ENCODE results near the gene RAD51AP1. TPM values are rescaled to one million over a fixed set of nuclear protein-coding genes. Genes with fewer than 3 reads are reported as not detected.

The RAD51AP1 gene
- total RNA-seq, 4 donors from 2014 or later = 0.67 to 10.2 (median 3.1) TPM

- 90% methylated on average over 2 of the region's 2 CpGs for WGBS, 2 donors
- peaks cover 11 to 12% of the 10 kb centered on the region in 2 donors for H3K4me1 ChIP-seq
- no peaks in the 10 kb centered on the region for H3K36me3 ChIP-seq
- no peak for DNase-seq
- H3K4me3 ChIP-seq (replicated peaks in 1 of 3) = no peak overlapping the region
- H3K27me3 ChIP-seq = no peaks in the 10 kb centered on the region
- H3K9me3 ChIP-seq = no peaks in the 10 kb centered on the region
- H3K27ac ChIP-seq = no peak overlapping the region
- intact Hi-C loops (cut with DNase I) = no loop called here
- TF ChIP-seq POLR2A (IDR thresholded peaks at IDR 0.05) = no peak
- no peak for TF ChIP-seq CTCF (IDR thresholded peaks at IDR 0.05)
Measured at GRCh38 chr12:4566474-4566873, 27.8 kb downstream of the RAD51AP1 start.

- TF ChIP-seq CTCF (IDR thresholded peaks at IDR 0.05) = no peak
- TF ChIP-seq POLR2A (IDR thresholded peaks at IDR 0.05) = no peak
- no peak overlapping the region for H3K4me3 ChIP-seq (replicated peaks in 1 of 3)
- no peaks in the 10 kb centered on the region for H3K9me3 ChIP-seq
- WGBS, 2 donors = 72 to 76% methylated on average over 3 of the region's 3 CpGs
- H3K27me3 ChIP-seq = no peaks in the 10 kb centered on the region
- intact Hi-C loops (cut with DNase I) = no loop called here
- no peaks in the 10 kb centered on the region for H3K36me3 ChIP-seq
- peaks cover 10 to 13% of the 10 kb centered on the region in 2 donors for H3K4me1 ChIP-seq
- H3K27ac ChIP-seq = no peak overlapping the region
- no peak for DNase-seq
Measured at GRCh38 chr12:4567073-4567881, 28.6 kb downstream of the RAD51AP1 start.

GRCh38 chr12:4569261-4569660 is 30.6 kb downstream of the RAD51AP1 start:
- TF ChIP-seq CTCF (IDR thresholded peaks at IDR 0.05) (no peak), POLR2A (IDR thresholded peaks at IDR 0.05) (no peak)
- no peaks in the 10 kb centered on the region for H3K36me3 ChIP-seq
- no peak overlapping the region for H3K27ac ChIP-seq
- H3K4me1 ChIP-seq = peaks cover 6% of the 10 kb centered on the region in 2 donors
- 90 to 93% methylated on average over 4 of the region's 4 CpGs for WGBS, 2 donors
- H3K27me3 ChIP-seq = no peaks in the 10 kb centered on the region
- intact Hi-C loops (cut with DNase I) = no loop called here
- H3K9me3 ChIP-seq = no peaks in the 10 kb centered on the region
- DNase-seq = no peak
- H3K4me3 ChIP-seq (replicated peaks in 1 of 3) = no peak overlapping the region

GRCh38 chr12:4572680-4573079 is 34.0 kb downstream of the RAD51AP1 start:
- DNase-seq = no peak
- Histone ChIP-seq H3K4me1 (peaks cover 6% of the 10 kb centered on the region in 2 donors), H3K4me3 (replicated peaks in 1 of 3) (no peak overlapping the region), H3K9me3 (no peaks in the 10 kb centered on the region), H3K36me3 (no peaks in the 10 kb centered on the region), H3K27me3 (no peaks in the 10 kb centered on the region), H3K27ac (no peak overlapping the region)
- TF ChIP-seq POLR2A (IDR thresholded peaks at IDR 0.05) = no peak
- no peak for TF ChIP-seq CTCF (IDR thresholded peaks at IDR 0.05)
- intact Hi-C loops (cut with DNase I) = no loop called here
- 74 to 79% methylated on average over 7 of the region's 7 CpGs for WGBS, 2 donors

GRCh38 chr12:4579305-4580102 is 40.8 kb downstream of the RAD51AP1 start:
- 28% methylated on average over 8 of the region's 8 CpGs for WGBS, 2 donors
- TF ChIP-seq CTCF (IDR thresholded peaks at IDR 0.05) (peak in 4 of 6 experiments; percentile 30 to 55 (median 46)), POLR2A (IDR thresholded peaks at IDR 0.05) (no peak)
- H3K27ac ChIP-seq = peak overlapping the region in 2 of 3 donors; percentile 51 to 56

More at GRCh38 chr12:4579305-4580102, 40.8 kb downstream of the RAD51AP1 start:
- Histone ChIP-seq H3K9me3 (no peaks in the 10 kb centered on the region), H3K4me3 (replicated peaks in 1 of 3) (no peak overlapping the region), H3K36me3 (no peaks in the 10 kb centered on the region), H3K4me1 (peaks cover 33 to 40% of the 10 kb centered on the region in 2 donors), H3K27me3 (no peaks in the 10 kb centered on the region)
- peak; percentile 51 to 65 for DNase-seq
- intact Hi-C loops (cut with DNase I) = no loop called here
